Measurements from ENCODE around the gene MED6. TPM values are rescaled to one million over a fixed set of nuclear protein-coding genes. Genes with fewer than 3 reads are reported as not detected.
A peak's percentile ranks its signal among the peaks of the same experiment; 100 is the strongest.

The MED6 gene
- total and polyA plus RNA-seq, 9 of the 15 experiments (the other 6 are each of a cell fraction or from before 2014, with no cell fraction given): 16.9 to 52.0 (median 30.4) TPM

GRCh38 chr14:70600382-70601157, at the start of gene MED6 (continued):
- TF ChIP-seq ARID3A (IDR thresholded peaks at IDR 0.05; ENCODE audit: borderline replicate concordance, low read depth, low read length): no peak
- TF ChIP-seq EGR1 (conservative IDR thresholded peaks at IDR 0.05): peak; percentile 28; the same call in 1 of the 2 replicates
- TF ChIP-seq CHD2 (IDR thresholded peaks at IDR 0.05; ENCODE audit: low read depth, low read length): no peak
- TF ChIP-seq KDM2B (CRISPR knock-in tag; IDR thresholded peaks at IDR 0.05): no peak
- TF ChIP-seq HMG20B (CRISPR knock-in tag; IDR thresholded peaks at IDR 0.05): no peak
- no peak for TF ChIP-seq FOXJ2 (tag; IDR thresholded peaks at IDR 0.05)
- no peak for TF ChIP-seq ZNF830 (CRISPR knock-in tag; IDR thresholded peaks at IDR 0.05)
- no peak for TF ChIP-seq MIER1 (IDR thresholded peaks at IDR 0.05; ENCODE audit: low read depth)
- no peak for TF ChIP-seq HEY1 (CRISPR knock-in tag; IDR thresholded peaks at IDR 0.05; ENCODE audit: borderline replicate concordance)
- TF ChIP-seq, protein P1, sequence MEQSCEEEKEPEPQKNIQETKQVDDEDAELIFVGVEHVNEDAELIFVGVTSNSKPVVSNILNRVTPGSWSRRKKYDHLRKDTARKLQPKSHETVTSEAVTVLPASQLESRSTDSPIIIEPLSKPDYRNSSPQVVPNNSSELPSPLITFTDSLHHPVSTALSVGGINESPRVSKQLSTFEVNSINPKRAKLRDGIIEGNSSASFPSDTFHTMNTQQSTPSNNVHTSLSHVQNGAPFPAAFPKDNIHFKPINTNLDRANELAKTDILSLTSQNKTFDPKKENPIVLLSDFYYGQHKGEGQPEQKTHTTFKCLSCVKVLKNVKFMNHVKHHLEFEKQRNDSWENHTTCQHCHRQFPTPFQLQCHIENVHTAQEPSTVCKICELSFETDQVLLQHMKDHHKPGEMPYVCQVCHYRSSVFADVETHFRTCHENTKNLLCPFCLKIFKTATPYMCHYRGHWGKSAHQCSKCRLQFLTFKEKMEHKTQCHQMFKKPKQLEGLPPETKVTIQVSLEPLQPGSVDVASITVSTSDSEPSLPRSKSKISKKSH (CRISPR knock-in tag; IDR thresholded peaks at IDR 0.05): no peak
- TF ChIP-seq PBX2 (CRISPR knock-in tag; IDR thresholded peaks at IDR 0.05; ENCODE audit: low read depth): no peak
- TF ChIP-seq PBX2 (tag; conservative IDR thresholded peaks at IDR 0.05; ENCODE audit: low read depth): no peak
- TF ChIP-seq, protein P2, sequence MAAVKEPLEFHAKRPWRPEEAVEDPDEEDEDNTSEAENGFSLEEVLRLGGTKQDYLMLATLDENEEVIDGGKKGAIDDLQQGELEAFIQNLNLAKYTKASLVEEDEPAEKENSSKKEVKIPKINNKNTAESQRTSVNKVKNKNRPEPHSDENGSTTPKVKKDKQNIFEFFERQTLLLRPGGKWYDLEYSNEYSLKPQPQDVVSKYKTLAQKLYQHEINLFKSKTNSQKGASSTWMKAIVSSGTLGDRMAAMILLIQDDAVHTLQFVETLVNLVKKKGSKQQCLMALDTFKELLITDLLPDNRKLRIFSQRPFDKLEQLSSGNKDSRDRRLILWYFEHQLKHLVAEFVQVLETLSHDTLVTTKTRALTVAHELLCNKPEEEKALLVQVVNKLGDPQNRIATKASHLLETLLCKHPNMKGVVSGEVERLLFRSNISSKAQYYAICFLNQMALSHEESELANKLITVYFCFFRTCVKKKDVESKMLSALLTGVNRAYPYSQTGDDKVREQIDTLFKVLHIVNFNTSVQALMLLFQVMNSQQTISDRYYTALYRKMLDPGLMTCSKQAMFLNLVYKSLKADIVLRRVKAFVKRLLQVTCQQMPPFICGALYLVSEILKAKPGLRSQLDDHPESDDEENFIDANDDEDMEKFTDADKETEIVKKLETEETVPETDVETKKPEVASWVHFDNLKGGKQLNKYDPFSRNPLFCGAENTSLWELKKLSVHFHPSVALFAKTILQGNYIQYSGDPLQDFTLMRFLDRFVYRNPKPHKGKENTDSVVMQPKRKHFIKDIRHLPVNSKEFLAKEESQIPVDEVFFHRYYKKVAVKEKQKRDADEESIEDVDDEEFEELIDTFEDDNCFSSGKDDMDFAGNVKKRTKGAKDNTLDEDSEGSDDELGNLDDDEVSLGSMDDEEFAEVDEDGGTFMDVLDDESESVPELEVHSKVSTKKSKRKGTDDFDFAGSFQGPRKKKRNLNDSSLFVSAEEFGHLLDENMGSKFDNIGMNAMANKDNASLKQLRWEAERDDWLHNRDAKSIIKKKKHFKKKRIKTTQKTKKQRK (IDR thresholded peaks at IDR 0.05; ENCODE audit: borderline replicate concordance, low read depth, low read length): no peak

Data from K562 (cell line).